Activated CD4-positive, alpha-beta T cell treated with anti-CD3 and anti-CD28 coated beads, Interleukin-2, amount 10 ng/mL, durations not matched to agents 24 days and 14 days (primary cell): Measurements from ENCODE around the gene NTM. TPM values are rescaled to one million over a fixed set of nuclear protein-coding genes. Genes with fewer than 3 reads are reported as not detected.

ENCODE experiments used
- DNase-seq: peaks from one replicate; pipeline ENCODE4 v3.0.0; 2022
- H3K27ac Mint-ChIP-seq: one replicate; pipeline ENCODE4 v1.8.0; 2022; ENCODE audit warnings: mild to moderate bottlenecking, mixed read lengths
- H3K27me3 Mint-ChIP-seq: one replicate; pipeline ENCODE4 v1.8.0; 2022; ENCODE audit warnings: mixed read lengths
- H3K36me3 Mint-ChIP-seq: one replicate; pipeline ENCODE4 v1.8.0; 2022; ENCODE audit warnings: low read depth, mild to moderate bottlenecking, mixed read lengths
- H3K4me1 Mint-ChIP-seq: one replicate; pipeline ENCODE4 v1.8.0; 2021; ENCODE audit warnings: mixed read lengths
- H3K4me3 Mint-ChIP-seq: one replicate; pipeline ENCODE4 v1.8.0; 2022; ENCODE audit warnings: mild to moderate bottlenecking, moderate library complexity, mixed read lengths
- H3K9me3 Mint-ChIP-seq: one replicate; pipeline ENCODE4 v1.8.0; 2021; ENCODE audit warnings: mixed read lengths
- intact Hi-C: fragments of 100-400 bp; cut with micrococcal nuclease; formaldehyde crosslinking; loops from one replicate; pipeline ENCODE4 v1.15.1; 2023
- total RNA-seq: library from RNA; stranded (reverse); gene quantifications from 2 replicates; pipeline ENCODE4 v1.2.3, GENCODE V29; 2022

NTM gene
- total RNA-seq, 1 donor from 2014 or later: not detected

- Mint-ChIP-seq H3K9me3 (no peaks in the 10 kb centered on the region), H3K4me1 (no peaks in the 10 kb centered on the region), H3K4me3 (no peak overlapping the region), H3K36me3 (no peaks in the 10 kb centered on the region), H3K27me3 (no peaks in the 10 kb centered on the region), H3K27ac (no peak overlapping the region)
- intact Hi-C loops: no loop called here
- DNase-seq: no peak
Observed at GRCh38 chr11:131766637-131767036, 396.2 kb downstream of the NTM start.

DNA sequence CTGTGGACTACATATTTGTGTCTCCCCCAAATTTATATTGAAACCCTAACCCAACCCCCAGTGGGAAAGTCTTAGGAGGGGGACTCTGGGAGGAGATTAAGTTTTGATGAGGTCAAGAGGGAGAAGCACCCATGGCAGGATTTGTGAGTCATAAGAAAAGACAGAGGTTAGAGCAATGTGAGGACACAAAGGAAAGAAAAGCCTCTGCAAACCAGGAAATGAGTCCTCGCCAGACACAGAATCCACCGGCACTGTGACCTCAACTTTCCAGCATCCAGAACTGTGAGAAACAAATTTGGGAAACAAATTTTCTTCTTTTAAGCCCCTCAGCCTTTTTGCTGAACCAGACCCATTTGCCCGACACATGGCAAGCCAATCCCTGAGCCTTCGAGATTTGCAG lies 397.0 kb downstream of the NTM start:
- no peaks in the 10 kb centered on the region for H3K27me3 Mint-ChIP-seq

DNA sequence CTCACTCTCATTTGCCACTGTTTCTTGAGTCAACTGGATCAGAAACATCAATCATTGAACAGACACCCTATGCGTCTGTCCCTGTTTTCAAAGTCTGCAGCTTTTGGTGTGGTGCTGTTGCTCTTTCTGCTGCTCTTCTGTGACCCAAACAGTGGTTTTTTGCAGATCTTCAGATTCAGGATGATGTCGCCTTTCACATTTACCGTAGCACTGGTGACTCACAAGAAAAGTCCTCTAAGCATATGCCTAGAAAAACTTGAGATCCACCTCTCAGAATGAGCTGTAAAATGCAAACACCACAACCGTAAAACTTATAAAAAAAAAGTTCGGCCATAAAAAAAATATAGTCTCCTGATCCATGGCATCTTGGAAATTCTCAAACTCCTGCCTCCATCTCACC lies 400.4 kb downstream of the NTM start:
- no peak overlapping the region for H3K4me3 Mint-ChIP-seq

More for the DNA sequence above, 397.0 kb downstream of the NTM start:
- Mint-ChIP-seq H3K36me3 (no peaks in the 10 kb centered on the region), H3K4me3 (no peak overlapping the region), H3K4me1 (no peaks in the 10 kb centered on the region), H3K9me3 (no peaks in the 10 kb centered on the region), H3K27ac (no peak overlapping the region)
- no peak for DNase-seq
- intact Hi-C loops: no loop called here

GRCh38 chr11:131771471-131771870 lies 401.1 kb downstream of the NTM start:
- Mint-ChIP-seq H3K4me1 (no peaks in the 10 kb centered on the region), H3K36me3 (no peaks in the 10 kb centered on the region), H3K9me3 (no peaks in the 10 kb centered on the region)

More for the DNA sequence above, 400.4 kb downstream of the NTM start:
- no peaks in the 10 kb centered on the region for H3K36me3 Mint-ChIP-seq
- H3K4me1 Mint-ChIP-seq: no peaks in the 10 kb centered on the region
- no peaks in the 10 kb centered on the region for H3K9me3 Mint-ChIP-seq
- no peak for DNase-seq
- H3K27me3 Mint-ChIP-seq: no peaks in the 10 kb centered on the region
- no peak overlapping the region for H3K27ac Mint-ChIP-seq
- intact Hi-C loops: no loop called here

DNA sequence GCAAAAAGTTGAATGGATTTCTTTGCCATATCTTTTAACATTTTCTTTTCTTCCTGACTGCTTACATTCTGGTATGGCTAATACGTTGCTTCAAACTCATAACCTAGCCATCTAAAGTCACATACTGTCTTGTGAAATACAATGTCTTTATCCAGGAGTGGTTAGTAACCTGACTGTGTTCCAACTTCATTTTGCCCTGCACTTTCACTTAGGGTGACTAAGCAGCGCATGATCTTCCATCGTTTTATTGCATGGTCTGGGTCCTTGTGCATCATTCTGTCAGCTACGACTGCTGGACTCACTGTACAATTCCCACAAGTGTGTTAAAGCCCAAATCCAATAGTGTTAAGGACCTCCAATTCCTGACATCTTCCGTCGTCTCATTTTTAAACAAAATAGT lies 403.2 kb downstream of the NTM start:
- no peak overlapping the region for H3K27ac Mint-ChIP-seq
- H3K27me3 Mint-ChIP-seq: no peaks in the 10 kb centered on the region
- no peaks in the 10 kb centered on the region for H3K36me3 Mint-ChIP-seq
- intact Hi-C loops: no loop called here
- no peaks in the 10 kb centered on the region for H3K9me3 Mint-ChIP-seq
- no peak for DNase-seq
- H3K4me3 Mint-ChIP-seq: no peak overlapping the region
- no peaks in the 10 kb centered on the region for H3K4me1 Mint-ChIP-seq

More at GRCh38 chr11:131771471-131771870, 401.1 kb downstream of the NTM start:
- no peak for DNase-seq
- intact Hi-C loops: no loop called here
- no peak overlapping the region for H3K4me3 Mint-ChIP-seq
- H3K27me3 Mint-ChIP-seq: no peaks in the 10 kb centered on the region
- H3K27ac Mint-ChIP-seq: no peak overlapping the region

DNA sequence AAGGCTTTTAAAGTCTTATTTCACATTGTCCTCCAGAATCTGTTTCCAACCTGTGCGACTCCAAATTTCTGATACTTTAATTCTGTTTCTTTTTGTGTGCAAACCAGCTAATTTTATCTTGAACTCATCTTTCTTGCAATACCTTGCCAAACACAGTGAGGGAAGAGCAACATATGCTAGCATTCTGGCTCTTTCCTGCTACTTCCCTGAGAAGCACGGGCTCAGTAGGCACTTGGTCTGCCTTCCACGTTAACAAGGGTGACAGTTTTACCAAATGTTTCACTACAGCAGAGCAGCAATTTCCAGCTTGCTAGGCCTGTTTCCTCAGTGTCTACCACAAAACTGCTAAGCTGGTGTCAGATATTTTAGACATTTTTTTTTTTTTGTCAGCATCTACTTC lies 405.8 kb downstream of the NTM start:
- Mint-ChIP-seq H3K27ac (no peak overlapping the region), H3K4me1 (no peaks in the 10 kb centered on the region), H3K9me3 (no peaks in the 10 kb centered on the region), H3K4me3 (no peak overlapping the region), H3K27me3 (no peaks in the 10 kb centered on the region), H3K36me3 (no peaks in the 10 kb centered on the region)
- intact Hi-C loops: no loop called here
- DNase-seq: no peak

GRCh38 chr11:131785801-131786200 lies 415.4 kb downstream of the NTM start:
- Mint-ChIP-seq H3K9me3 (no peaks in the 10 kb centered on the region), H3K27me3 (no peaks in the 10 kb centered on the region), H3K27ac (no peak overlapping the region), H3K36me3 (no peaks in the 10 kb centered on the region), H3K4me1 (no peaks in the 10 kb centered on the region), H3K4me3 (no peak overlapping the region)
- intact Hi-C loops: no loop called here
- no peak for DNase-seq

- Mint-ChIP-seq H3K4me3 (no peak overlapping the region), H3K27me3 (no peaks in the 10 kb centered on the region), H3K9me3 (no peaks in the 10 kb centered on the region), H3K4me1 (no peaks in the 10 kb centered on the region), H3K27ac (no peak overlapping the region), H3K36me3 (no peaks in the 10 kb centered on the region)
- no peak for DNase-seq
- intact Hi-C loops: no loop called here
Observed at GRCh38 chr11:131787119-131787518, 416.7 kb downstream of the NTM start.

DNA sequence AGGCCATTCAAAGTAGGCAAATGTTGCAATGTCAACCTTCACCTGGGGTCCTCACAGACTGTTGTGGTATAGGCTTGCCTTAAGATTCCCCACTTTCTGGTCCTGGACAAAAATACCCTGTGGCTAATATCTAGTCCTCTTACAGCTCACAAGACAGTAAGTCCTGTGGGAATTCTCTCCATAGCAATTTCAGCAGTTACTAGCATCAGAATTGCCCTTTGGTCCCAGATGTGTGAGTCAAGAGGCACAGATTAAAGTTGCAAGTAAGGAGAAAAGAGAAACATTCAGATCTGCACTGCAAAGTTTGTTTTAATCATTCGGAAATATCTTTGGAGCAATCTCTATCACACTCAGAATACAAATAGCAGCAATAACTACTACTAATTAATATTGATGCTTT lies 420.2 kb downstream of the NTM start:
- H3K27ac Mint-ChIP-seq: no peak overlapping the region
- no peak overlapping the region for H3K4me3 Mint-ChIP-seq
- no peaks in the 10 kb centered on the region for H3K27me3 Mint-ChIP-seq
- no peak for DNase-seq
- intact Hi-C loops: no loop called here
- no peaks in the 10 kb centered on the region for H3K4me1 Mint-ChIP-seq
- H3K36me3 Mint-ChIP-seq: no peaks in the 10 kb centered on the region
- no peaks in the 10 kb centered on the region for H3K9me3 Mint-ChIP-seq

DNA sequence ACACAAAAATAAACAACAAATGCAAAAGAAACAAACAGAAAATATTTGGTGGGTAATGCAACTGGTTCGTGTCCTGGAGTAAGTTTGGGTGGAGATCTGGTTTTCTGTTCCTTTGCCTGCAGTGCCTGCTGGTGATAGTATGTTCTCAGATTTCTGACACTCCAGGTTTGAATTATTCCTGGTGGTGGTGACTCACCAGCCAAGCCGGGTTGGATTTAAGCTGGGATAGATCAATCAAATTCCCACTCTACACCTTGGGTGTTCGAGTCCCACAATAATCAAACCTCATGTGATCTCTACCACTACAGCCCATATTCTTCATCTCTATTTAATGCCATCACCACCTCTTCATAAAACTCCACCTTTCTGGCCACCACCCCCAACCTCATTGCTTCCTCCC lies 421.8 kb downstream of the NTM start:
- H3K9me3 Mint-ChIP-seq: no peaks in the 10 kb centered on the region
- no peak overlapping the region for H3K4me3 Mint-ChIP-seq
- no peak overlapping the region for H3K27ac Mint-ChIP-seq
- no peak for DNase-seq
- intact Hi-C loops: no loop called here
- no peaks in the 10 kb centered on the region for H3K27me3 Mint-ChIP-seq
- H3K4me1 Mint-ChIP-seq: no peaks in the 10 kb centered on the region
- no peaks in the 10 kb centered on the region for H3K36me3 Mint-ChIP-seq

DNA sequence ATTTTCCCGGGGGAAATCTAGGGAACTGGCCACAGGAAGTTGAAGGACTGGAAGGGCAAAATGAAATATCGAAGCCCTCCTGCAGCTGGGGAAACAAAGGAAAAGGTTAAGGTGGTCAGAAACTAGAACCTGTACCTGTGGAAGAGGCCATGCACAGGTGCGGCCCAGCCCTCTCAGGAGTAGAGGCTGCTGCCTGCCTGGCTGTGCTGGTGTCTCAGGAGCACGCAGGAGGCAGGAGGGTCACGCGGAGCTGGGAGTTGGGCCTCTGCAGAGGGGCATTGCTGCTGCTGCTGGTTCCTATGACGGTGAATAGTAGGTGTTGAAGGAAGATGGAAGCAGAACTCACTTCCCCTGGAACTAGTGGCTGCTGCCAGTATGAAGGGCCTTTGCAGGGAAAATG lies 425.7 kb downstream of the NTM start:
- no peak for DNase-seq
- H3K27me3 Mint-ChIP-seq: no peaks in the 10 kb centered on the region
- H3K9me3 Mint-ChIP-seq: no peaks in the 10 kb centered on the region
- H3K36me3 Mint-ChIP-seq: no peaks in the 10 kb centered on the region
- H3K4me3 Mint-ChIP-seq: no peak overlapping the region
- intact Hi-C loops: no loop called here
- no peak overlapping the region for H3K27ac Mint-ChIP-seq
- no peaks in the 10 kb centered on the region for H3K4me1 Mint-ChIP-seq

DNA sequence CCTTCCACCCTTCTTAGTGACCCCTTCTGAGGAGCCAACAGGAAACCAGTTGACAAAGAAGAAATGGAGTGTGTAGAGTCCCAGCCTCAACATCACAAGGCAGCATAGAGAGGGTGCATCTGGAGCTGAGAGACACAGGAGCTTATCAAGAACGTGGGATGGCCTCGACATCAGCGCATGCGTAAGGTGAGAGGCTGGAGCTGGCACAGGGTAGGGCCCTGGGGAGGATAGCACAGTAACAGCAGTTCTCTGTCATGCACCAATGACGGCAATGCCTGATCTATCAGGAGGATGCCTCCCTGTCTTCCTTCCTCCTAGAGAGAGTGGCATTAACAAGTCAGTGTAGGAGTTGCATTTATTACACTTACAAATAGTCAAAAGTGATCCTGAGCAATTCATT lies 426.1 kb downstream of the NTM start:
- H3K4me1 Mint-ChIP-seq: no peaks in the 10 kb centered on the region
- no peaks in the 10 kb centered on the region for H3K9me3 Mint-ChIP-seq

GRCh38 chr11:131800452-131800851 lies 430.0 kb downstream of the NTM start:
- intact Hi-C loops: no loop called here
- no peaks in the 10 kb centered on the region for H3K9me3 Mint-ChIP-seq
- H3K4me1 Mint-ChIP-seq: no peaks in the 10 kb centered on the region

More for the DNA sequence above, 426.1 kb downstream of the NTM start:
- no peak for DNase-seq
- intact Hi-C loops: no loop called here
- Mint-ChIP-seq H3K36me3 (no peaks in the 10 kb centered on the region), H3K27ac (no peak overlapping the region), H3K4me3 (no peak overlapping the region), H3K27me3 (no peaks in the 10 kb centered on the region)

DNA sequence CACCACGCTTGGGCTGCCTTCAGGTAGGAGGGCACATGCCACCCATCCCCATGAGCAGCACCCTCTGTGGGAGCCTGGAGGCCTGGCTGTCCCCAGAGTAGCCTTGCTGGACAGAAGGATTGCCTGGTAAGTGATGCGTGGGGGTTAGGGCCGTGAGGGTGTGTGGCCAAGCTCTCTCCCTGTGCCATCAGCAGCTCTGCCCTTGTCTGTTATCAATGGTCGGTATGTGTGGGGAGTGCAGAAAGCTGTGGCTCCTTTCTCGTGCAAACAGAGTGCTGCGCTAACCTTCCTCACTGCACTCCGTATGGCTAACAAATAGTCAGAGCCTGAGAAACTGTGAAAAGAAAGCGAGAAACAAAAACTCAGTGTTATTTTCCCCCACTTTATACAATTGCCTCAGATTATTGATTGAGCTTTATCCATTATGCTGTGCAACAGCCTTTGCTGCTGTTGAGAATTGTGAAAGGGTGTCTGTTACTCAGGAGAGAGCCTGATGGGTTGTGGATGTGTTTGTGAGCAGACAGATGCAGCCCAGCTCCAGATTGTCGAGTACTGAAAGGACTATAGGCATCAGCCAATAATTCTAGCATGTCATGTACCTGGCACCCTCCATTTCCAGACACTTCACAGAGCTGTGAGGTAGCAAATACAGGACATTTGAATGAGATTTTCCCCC lies 432.2 kb downstream of the NTM start:
- H3K36me3 Mint-ChIP-seq: no peaks in the 10 kb centered on the region
- H3K4me3 Mint-ChIP-seq: no peak overlapping the region
- H3K27ac Mint-ChIP-seq: no peak overlapping the region
- DNase-seq: no peak
- no peaks in the 10 kb centered on the region for H3K27me3 Mint-ChIP-seq
- intact Hi-C loops: no loop called here
- H3K9me3 Mint-ChIP-seq: no peaks in the 10 kb centered on the region
- H3K4me1 Mint-ChIP-seq: no peaks in the 10 kb centered on the region

More at GRCh38 chr11:131800452-131800851, 430.0 kb downstream of the NTM start:
- DNase-seq: no peak
- H3K4me3 Mint-ChIP-seq: no peak overlapping the region
- no peaks in the 10 kb centered on the region for H3K27me3 Mint-ChIP-seq
- no peaks in the 10 kb centered on the region for H3K36me3 Mint-ChIP-seq
- H3K27ac Mint-ChIP-seq: no peak overlapping the region

- no peak for DNase-seq
- no peaks in the 10 kb centered on the region for H3K36me3 Mint-ChIP-seq
- no peaks in the 10 kb centered on the region for H3K27me3 Mint-ChIP-seq
- H3K27ac Mint-ChIP-seq: no peak overlapping the region
- H3K4me3 Mint-ChIP-seq: no peak overlapping the region
- no peaks in the 10 kb centered on the region for H3K9me3 Mint-ChIP-seq
- intact Hi-C loops: no loop called here
- no peaks in the 10 kb centered on the region for H3K4me1 Mint-ChIP-seq
Observed at GRCh38 chr11:131807876-131808275, 437.5 kb downstream of the NTM start.
